HEK293T (cell line): ENCODE results near the gene LVRN.

ENCODE experiments used
- ARNT ChIP-seq: fragments of 450-650 bp; IDR thresholded peaks from 2 replicates; pipeline ENCODE4 v1.6.1; 2017; ENCODE audit warnings: mild to moderate bottlenecking
- BHLHE40 ChIP-seq: fragments of 450-650 bp; IDR thresholded peaks from 2 replicates; pipeline ENCODE4 v1.6.1; 2016; ENCODE audit warnings: mild to moderate bottlenecking, moderate library complexity, borderline replicate concordance
- CTBP1 ChIP-seq: fragments of 450-650 bp; IDR thresholded peaks from 2 replicates; pipeline ENCODE4 v1.6.1; 2016; ENCODE audit warnings: borderline replicate concordance
- FOXA1 ChIP-seq: fragments of 450-650 bp; IDR thresholded peaks from 2 replicates; pipeline ENCODE4 v1.6.1; 2016; ENCODE audit warnings: mild to moderate bottlenecking
- FOXK2 ChIP-seq: fragments of 450-650 bp; IDR thresholded peaks from 2 replicates; pipeline ENCODE4 v1.6.1; 2016; ENCODE audit warnings: mild to moderate bottlenecking
- FOXM1 ChIP-seq: fragments of 450-650 bp; IDR thresholded peaks from 2 replicates; pipeline ENCODE4 v1.6.1; 2017; ENCODE audit warnings: mild to moderate bottlenecking, borderline replicate concordance
- HDGF ChIP-seq: fragments of 450-650 bp; IDR thresholded peaks from 2 replicates; pipeline ENCODE4 v1.6.1; 2017; ENCODE audit warnings: antibody characterized with exemption, borderline replicate concordance
- LEF1 ChIP-seq: fragments of 450-650 bp; IDR thresholded peaks from 2 replicates; pipeline ENCODE4 v1.6.1; 2017; ENCODE audit warnings: mild to moderate bottlenecking, borderline replicate concordance
- NFRKB ChIP-seq: fragments of 450-650 bp; IDR thresholded peaks from 2 replicates; pipeline ENCODE4 v1.6.1; 2016; ENCODE audit warnings: mild to moderate bottlenecking, moderate library complexity
- PKNOX1 ChIP-seq: fragments of 450-650 bp; IDR thresholded peaks from 2 replicates; pipeline ENCODE4 v1.6.1; 2016
- SP1 ChIP-seq: fragments of 450-650 bp; IDR thresholded peaks from 2 replicates; pipeline ENCODE4 v1.6.1; 2017
- SUZ12 ChIP-seq: fragments of 450-650 bp; IDR thresholded peaks from 2 replicates; pipeline ENCODE4 v1.6.1; 2016; ENCODE audit warnings: mild to moderate bottlenecking
- TARDBP ChIP-seq: fragments of 450-650 bp; IDR thresholded peaks from 2 replicates; pipeline ENCODE4 v1.6.1; 2016
- ZNF384 ChIP-seq: fragments of 450-650 bp; IDR thresholded peaks from 2 replicates; pipeline ENCODE4 v1.6.1; 2016

- TF ChIP-seq TARDBP, result no peak
- no peak for TF ChIP-seq FOXM1
- TF ChIP-seq CTBP1, result no peak
- no peak for TF ChIP-seq FOXA1
- no peak for TF ChIP-seq LEF1
- TF ChIP-seq NFRKB, result no peak
- TF ChIP-seq SP1, result no peak
- TF ChIP-seq PKNOX1, result no peak
- TF ChIP-seq BHLHE40, result no peak
- no peak for TF ChIP-seq ARNT
- TF ChIP-seq SUZ12, result no peak
- TF ChIP-seq FOXK2, result no peak
- no peak for TF ChIP-seq HDGF
- no peak for TF ChIP-seq ZNF384
Measured at GRCh38 chr5:115985802-115986757, 23.8 kb downstream of the LVRN start.
